NCI-H187 (cell line): ENCODE results near the gene SLC2A1.

Experiments
- DNase-seq, 2 experiments: peaks; one replicate each; lab custom pipeline; 2025; lab: John Stamatoyannopoulos, UW

Gene SLC2A1

DNA sequence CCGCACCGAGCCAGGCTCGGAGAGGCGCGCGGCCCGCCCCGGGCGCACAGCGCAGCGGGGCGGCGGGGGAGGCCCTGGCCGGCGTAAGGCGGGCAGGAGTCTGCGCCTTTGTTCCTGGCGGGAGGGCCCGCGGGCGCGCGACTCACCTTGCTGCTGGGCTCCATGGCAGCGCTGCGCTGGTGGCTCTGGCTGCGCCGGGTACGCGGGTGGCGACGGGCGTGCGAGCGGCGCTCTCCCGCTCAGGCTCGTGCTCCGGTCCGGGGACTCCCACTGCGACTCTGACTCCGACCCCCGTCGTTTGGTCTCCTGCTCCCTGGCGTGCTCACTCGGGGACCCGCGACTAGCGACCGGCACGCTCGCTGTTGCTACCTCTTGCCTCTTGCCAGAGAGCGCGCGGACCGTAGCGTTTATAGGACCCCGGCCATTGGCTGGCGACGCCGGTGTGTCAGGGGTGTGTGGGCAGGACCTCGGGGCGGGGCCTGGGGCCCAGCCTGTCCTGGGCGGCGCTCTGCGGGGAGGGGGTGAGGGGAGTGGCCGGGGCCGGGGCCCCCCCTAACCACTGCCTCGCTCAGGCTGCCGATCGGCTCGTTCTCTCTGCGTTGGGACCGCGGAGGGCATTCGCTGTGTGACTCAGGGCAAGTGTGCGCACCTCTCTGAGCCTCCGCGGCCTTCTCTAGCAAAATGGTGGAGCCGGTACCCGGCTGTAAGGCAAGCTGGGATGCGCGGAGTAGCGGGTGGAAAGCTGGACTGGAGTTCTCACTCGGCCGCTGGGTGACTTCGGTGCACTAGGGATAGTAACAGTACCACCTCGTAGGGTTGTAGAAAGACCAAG lies at the start of gene SLC2A1:
TSS of gene SLC2A1 (minus strand) at position 381 of the 832 bp plus-strand sequence. CDS start at position 164, 217 bp downstream.
- peak; percentile 80 to 91 for DNase-seq

DNA sequence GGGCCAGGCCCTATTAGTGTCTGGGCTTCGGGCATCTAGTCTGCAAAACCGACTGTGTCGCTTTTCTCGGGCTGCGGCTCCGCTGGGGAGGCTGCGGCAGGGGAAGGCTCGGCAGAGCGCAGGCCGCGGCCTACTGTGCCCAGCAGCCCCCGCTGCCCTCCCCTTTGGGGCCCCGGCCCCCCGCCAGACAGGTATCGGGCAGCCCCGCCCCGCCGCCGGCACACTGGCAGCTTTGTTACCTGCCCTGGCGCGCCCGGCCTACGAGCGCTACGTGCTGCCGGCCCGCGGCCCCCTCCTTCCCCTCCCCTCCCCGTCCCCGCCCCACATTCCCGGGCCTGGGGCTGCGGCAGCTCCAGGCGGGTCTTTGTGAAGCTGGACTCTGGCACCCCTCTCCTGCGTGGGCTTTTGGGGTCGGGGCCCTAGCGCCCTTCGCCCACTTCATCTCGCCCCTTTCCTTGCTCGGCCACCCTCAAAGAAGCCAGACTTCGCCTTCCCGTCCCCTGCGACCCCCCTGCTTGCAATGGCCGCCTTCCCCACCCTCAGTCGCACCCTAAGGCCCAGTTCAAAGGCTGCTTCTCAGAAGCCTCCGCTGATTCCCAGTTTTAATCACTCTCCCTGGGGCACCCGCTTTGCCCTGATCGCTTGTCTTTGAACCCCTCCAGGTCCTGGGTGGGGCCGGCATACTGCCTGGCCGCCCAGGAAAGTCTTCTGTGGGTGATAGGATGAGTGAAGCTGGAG lies 48.9 kb upstream of the SLC2A1 start:
- no peak for DNase-seq

GRCh38 chr1:43005460-43006361 lies 47.0 kb upstream of the SLC2A1 start:
- DNase-seq, result no peak

GRCh38 chr1:43004587-43005459 lies 46.2 kb upstream of the SLC2A1 start:
- no peak for DNase-seq

DNA sequence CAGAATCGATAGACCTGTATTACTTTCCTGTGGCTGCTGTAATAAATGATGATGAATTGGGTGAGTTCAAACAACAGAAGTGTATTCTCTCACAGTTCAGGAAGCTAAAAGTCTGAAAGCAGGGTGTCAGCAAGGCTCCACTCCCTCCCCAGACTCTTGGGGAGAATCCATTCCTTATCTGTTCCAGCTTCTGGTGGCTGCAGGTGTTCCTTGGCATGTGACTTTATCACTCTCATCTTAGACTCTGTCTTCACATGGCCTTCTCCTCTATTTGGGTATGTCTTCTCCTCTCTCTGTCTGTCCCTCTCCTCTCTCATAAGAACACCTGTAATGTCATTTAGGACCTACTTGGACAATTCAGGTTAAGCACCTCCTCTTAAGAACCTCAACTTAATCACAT lies 44.1 kb upstream of the SLC2A1 start:
- no peak for DNase-seq

GRCh38 chr1:43002116-43002515 lies 43.4 kb upstream of the SLC2A1 start:
- DNase-seq, result no peak

DNA sequence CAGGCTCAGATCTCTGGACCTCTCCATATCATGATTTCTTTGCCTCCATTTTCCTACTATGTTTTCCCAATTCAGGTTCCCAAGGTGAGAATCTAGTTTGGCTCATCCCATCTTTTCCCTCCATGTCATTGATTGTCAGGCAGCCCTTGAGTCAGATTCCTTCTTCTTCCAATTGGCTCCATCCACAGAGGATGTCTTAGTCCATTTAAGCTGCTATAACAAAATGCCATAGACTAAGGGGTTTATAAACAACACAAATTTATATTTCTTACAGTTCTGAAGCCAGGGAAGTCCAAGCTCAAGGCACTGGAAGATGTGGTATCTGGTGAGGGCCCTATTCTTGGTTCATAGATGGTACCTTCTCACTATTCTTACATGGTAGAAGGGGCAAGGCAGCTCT lies 42.8 kb upstream of the SLC2A1 start:
- DNase-seq, result no peak

DNA sequence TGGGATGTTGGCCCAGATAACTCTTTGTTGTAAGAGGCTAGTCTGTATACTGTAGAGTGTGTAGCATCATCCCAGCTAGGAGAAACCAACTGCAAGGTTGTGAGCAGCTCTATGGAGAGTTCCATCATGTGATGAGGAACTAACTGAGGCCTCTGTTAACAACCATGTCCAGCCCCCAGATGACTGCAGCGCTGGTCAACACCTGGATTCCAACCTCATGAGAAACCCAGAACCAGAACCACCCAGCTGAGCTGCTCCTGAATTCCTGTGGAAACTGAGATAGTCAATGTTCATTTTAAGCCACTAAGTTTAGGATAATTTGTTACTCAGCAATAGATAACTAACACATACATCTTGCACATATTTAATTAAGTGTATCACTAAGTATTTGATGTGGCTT lies 41.6 kb upstream of the SLC2A1 start:
- DNase-seq, result no peak

GRCh38 chr1:42999308-42999707 lies 40.6 kb upstream of the SLC2A1 start:
- no peak for DNase-seq

GRCh38 chr1:42998386-42998785 lies 39.7 kb upstream of the SLC2A1 start:
- no peak for DNase-seq

- DNase-seq, result no peak
Measured at GRCh38 chr1:42996384-42996970, 37.8 kb upstream of the SLC2A1 start.

- no peak for DNase-seq
Measured at GRCh38 chr1:42993502-42994136, 35.0 kb upstream of the SLC2A1 start.

GRCh38 chr1:42992054-42992571 lies 33.4 kb upstream of the SLC2A1 start:
- no peak for DNase-seq

- DNase-seq, result no peak
Measured at GRCh38 chr1:42990757-42991346, 32.2 kb upstream of the SLC2A1 start.

- no peak for DNase-seq
Measured at GRCh38 chr1:42983693-42984092, 25.0 kb upstream of the SLC2A1 start.

DNA sequence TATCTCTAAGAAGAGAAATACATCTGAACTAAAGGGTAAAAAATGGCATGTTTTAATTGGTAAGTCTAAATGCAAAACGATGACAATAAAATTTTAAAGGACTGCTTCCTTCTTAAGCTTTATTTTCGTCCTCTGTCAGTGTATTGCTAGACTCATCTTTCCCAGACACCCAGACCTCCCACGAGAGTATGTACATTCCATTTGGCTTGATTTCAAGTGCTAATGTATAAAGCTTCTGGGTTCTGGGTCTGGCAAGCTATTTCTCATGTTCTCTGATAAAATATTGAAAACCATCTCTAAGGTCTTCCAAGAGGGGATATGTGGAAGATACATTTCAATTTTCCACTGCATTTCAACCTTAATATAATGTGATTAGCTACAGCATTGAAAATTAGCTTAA lies 24.6 kb upstream of the SLC2A1 start:
- no peak for DNase-seq

DNA sequence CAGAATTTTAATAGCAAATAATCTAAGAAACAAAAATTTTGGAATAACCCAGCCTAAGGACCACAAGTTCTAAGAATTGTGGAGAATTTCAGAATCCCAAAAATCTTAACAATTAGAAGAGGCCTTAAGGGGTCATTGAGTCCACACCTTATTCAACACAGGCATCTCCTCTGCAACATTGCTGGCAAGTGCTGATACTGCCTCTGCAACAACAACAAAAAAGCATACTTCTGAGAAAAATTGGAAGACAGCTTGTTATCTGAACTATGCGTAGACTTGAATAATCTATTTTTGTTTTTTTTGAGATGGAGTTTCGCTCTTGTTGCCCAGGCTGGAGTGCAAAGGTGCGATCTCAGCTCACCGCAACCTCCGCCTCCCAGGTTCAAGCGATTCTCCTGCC lies 24.0 kb upstream of the SLC2A1 start:
- DNase-seq, result no peak

DNA sequence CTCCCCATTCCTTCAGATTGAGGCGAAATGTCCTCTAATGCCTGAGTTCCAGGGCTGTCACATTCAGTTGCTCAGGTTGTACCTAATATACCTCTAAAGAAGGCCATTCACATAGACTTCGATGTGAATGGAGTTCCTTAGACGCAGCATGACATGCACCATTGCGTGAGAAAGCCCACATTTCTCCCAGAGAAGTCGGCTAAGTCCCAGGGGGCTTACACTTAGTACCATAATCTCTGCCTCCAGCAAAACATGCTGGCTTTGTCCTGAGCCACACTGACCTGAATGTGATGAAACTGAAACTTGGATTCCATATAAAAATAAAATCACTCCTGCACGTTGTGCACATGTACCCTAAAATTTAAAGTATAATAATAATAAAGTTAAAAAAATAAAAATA lies 23.2 kb upstream of the SLC2A1 start:
- no peak for DNase-seq

GRCh38 chr1:42981255-42981805 lies 22.7 kb upstream of the SLC2A1 start:
- DNase-seq, result no peak
